ENCODE measurements around the gene JAG1.
A peak's percentile ranks its signal among the peaks of the same experiment; 100 is the strongest.

JAG1 gene

DNA sequence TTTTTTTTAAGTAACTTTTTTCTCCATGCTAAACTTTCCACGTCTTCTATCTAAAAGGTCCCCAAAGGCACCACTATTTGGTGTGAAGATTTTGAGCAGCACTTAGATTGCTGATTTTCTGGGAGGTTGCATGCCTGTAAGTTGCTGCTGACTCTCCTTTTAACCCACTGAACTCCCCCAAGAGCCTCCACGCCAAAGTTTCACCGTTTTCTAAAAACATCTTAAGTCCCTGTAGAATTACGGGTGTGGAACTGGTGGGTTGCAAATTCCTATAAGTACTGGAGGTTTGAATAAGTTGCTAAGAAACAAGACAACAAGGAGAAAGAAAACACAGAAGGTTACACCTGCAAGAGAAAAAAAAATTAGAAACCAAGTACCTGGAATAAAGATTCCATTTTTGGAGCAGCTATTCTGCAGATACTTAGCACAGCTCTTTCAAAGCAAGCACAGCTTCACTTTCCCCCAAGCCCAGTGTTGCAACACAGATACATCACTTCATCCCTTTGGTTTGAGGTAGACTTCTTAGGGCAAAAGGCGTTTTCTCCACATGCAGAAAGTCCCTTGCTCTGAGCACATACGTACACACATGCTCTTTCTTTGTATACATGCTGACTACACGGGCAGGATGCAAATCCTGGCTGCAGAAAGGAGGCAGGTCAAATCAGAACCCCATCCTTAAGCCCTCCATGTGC lies 5.0 kb downstream of the JAG1 start:
- Histone ChIP-seq H3K4me3 (ENCODE audit: low read depth, low read length) (no peak overlapping the region), H3K4me1 (ENCODE audit: control insufficient read depth, insufficient read depth, low read length) (peaks cover 39% of the 10 kb centered on the region), H3K9me3 (ENCODE audit: control insufficient read depth, insufficient read depth, low read depth, low read length) (no peaks in the 10 kb centered on the region), H3K27ac (ENCODE audit: extremely low read depth, low read depth, low read length) (no peak overlapping the region), H3K36me3 (ENCODE audit: control insufficient read depth in 2 of 2, insufficient read depth in 1 of 2, low read length in 2 of 2) (peaks cover 0 to 32% of the 10 kb centered on the region in 2 experiments; a peak in 2 of 3 replicates)
- ChIA-PET CTCF (no interaction called here), POLR2A (no interaction called here)
- TF ChIP-seq ZFHX2 (tag by site-specific recombination; conservative IDR thresholded peaks at IDR 0.05), result no peak
- no peak for TF ChIP-seq ZNF623 (tag by site-specific recombination; IDR thresholded peaks at IDR 0.05)
- no peak for TF ChIP-seq ZNF248 (tag by site-specific recombination; IDR thresholded peaks at IDR 0.05)
- no peak for TF ChIP-seq ZNF274 (IDR thresholded peaks at IDR 0.05; ENCODE audit: low read length)
- no peak for TF ChIP-seq ZNF274 (tag by site-specific recombination; IDR thresholded peaks at IDR 0.05; ENCODE audit: borderline replicate concordance)
- TF ChIP-seq HIC1 (tag by site-specific recombination; IDR thresholded peaks at IDR 0.05), result no peak
- no peak for TF ChIP-seq IKZF3 (tag by site-specific recombination; IDR thresholded peaks at IDR 0.05)
- no peak for TF ChIP-seq KLF16 (tag by site-specific recombination; IDR thresholded peaks at IDR 0.05)
- TF ChIP-seq ZNF423 (tag by site-specific recombination; IDR thresholded peaks at IDR 0.05), result no peak
- TF ChIP-seq ZNF830 (tag by site-specific recombination; IDR thresholded peaks at IDR 0.05; ENCODE audit: low read depth), result no peak
- TF ChIP-seq ZNF24 (tag by site-specific recombination; IDR thresholded peaks at IDR 0.05), result no peak
- TF ChIP-seq ZNF677 (tag by site-specific recombination; IDR thresholded peaks at IDR 0.05), result no peak
- TF ChIP-seq, protein P1, sequence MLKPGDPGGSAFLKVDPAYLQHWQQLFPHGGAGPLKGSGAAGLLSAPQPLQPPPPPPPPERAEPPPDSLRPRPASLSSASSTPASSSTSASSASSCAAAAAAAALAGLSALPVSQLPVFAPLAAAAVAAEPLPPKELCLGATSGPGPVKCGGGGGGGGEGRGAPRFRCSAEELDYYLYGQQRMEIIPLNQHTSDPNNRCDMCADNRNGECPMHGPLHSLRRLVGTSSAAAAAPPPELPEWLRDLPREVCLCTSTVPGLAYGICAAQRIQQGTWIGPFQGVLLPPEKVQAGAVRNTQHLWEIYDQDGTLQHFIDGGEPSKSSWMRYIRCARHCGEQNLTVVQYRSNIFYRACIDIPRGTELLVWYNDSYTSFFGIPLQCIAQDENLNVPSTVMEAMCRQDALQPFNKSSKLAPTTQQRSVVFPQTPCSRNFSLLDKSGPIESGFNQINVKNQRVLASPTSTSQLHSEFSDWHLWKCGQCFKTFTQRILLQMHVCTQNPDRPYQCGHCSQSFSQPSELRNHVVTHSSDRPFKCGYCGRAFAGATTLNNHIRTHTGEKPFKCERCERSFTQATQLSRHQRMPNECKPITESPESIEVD (tag by site-specific recombination; IDR thresholded peaks at IDR 0.05), result no peak
- TF ChIP-seq ZNF18 (tag by site-specific recombination; IDR thresholded peaks at IDR 0.05), result no peak
- TF ChIP-seq ZNF155 (tag by site-specific recombination; IDR thresholded peaks at IDR 0.05), result no peak
- no peak for TF ChIP-seq ZSCAN18 (tag by site-specific recombination; IDR thresholded peaks at IDR 0.05)
- no peak for TF ChIP-seq ZNF10 (tag by site-specific recombination; IDR thresholded peaks at IDR 0.05)

DNA sequence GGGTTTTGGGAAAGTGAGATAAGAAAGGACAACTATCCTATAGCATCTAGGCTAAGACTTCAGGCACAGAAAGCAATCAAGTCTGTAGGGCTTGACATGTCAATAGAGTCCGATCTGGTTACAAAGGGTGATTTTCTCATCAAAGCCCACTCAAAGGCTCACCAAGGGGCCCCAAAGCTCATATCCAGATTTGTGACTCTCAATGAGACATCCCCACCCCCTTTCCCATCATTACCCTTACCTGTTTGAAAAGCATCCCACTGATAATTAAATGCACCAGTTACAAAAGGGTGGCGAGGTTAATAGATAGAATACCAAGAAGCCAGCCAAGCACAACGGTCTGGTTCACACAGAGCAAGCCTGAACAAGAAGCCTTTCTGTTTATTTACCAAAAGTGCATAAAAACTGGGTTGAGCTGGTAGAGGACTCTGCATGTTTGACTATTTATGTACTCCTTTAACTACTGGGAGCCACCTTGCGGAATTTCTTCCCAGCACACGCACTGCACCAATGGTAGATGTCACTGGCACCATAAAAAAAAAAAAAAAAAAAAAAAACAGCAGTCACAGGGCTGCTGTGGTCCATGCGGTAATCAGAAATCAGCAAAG lies 6.1 kb downstream of the JAG1 start:
- ChIA-PET CTCF (no interaction called here), POLR2A (no interaction called here)
- TF ChIP-seq FEZF1 (tag by site-specific recombination; IDR thresholded peaks at IDR 0.05) (no peak), ZNF18 (tag by site-specific recombination; IDR thresholded peaks at IDR 0.05) (peak; percentile 42; the same call in 1 of the 2 replicates), ZNF239 (tag by site-specific recombination; IDR thresholded peaks at IDR 0.05) (no peak), ZNF529 (tag by site-specific recombination; IDR thresholded peaks at IDR 0.05; ENCODE audit: insufficient replicate concordance) (no peak), ZNF768 (tag by site-specific recombination; IDR thresholded peaks at IDR 0.05) (no peak), OSR2 (tag by site-specific recombination; IDR thresholded peaks at IDR 0.05) (peak; percentile 46; the same call in 1 of the 2 replicates), ZNF513 (tag by site-specific recombination; IDR thresholded peaks at IDR 0.05) (no peak), ZNF341 (tag by site-specific recombination; IDR thresholded peaks at IDR 0.05; ENCODE audit: low read depth) (0 out of 2 replicates have a peak, but pooled peaks have one; percentile 14), ZBTB8A (tag by site-specific recombination; IDR thresholded peaks at IDR 0.05) (no peak)
- no peak overlapping the region for H3K27ac ChIP-seq (ENCODE audit: extremely low read depth, low read depth, low read length)
- H3K36me3 ChIP-seq (ENCODE audit: control insufficient read depth in 2 of 2, insufficient read depth in 1 of 2, low read length in 2 of 2), result peaks cover 0 to 44% of the 10 kb centered on the region in 2 experiments; a peak in 2 of 3 replicates
- peaks cover 39% of the 10 kb centered on the region for H3K4me1 ChIP-seq (ENCODE audit: control insufficient read depth, insufficient read depth, low read length)
- H3K9me3 ChIP-seq (ENCODE audit: control insufficient read depth, insufficient read depth, low read depth, low read length), result no peaks in the 10 kb centered on the region
- no peak overlapping the region for H3K4me3 ChIP-seq (ENCODE audit: low read depth, low read length)

Data from HEK293 (cell line).